Adrenal gland (tissue), 12 donors: ENCODE measurements around the gene IPCEF1. TPM values are rescaled to one million over a fixed set of nuclear protein-coding genes. Genes with fewer than 3 reads are reported as not detected.
A peak's percentile ranks its signal among the peaks of the same experiment; 100 is the strongest.

Experiments
- DNase-seq, 7 donors: peaks; one replicate each; pipeline ENCODE4 v3.0.0-alpha.2; 2019 to 2020
- H3K27ac ChIP-seq, 5 donors: fragments of 200-600 bp; sonication (generic) in 4 of 5; 1 replicate in 3 of 5; 2 replicates in 2 of 5; pipeline versions ENCODE4 v1.5.1 to v1.8.0; 2016 to 2020; ENCODE audit warnings: mild to moderate bottlenecking in 1 of 5
- H3K27me3 ChIP-seq: fragments of 200-600 bp; 2 replicates; pipeline ENCODE4 v1.8.0; 2021
- H3K36me3 ChIP-seq, 2 donors: fragments of 200-600 bp; replicated peaks in 1 of 2; 1 replicate in 1 of 2; 2 replicates in 1 of 2; pipeline versions ENCODE4 v1.5.1 to v1.8.0; 2018 to 2022
- H3K4me1 ChIP-seq, 2 donors: fragments of 200-600 bp; replicated peaks in 1 of 2; 1 replicate in 1 of 2; 2 replicates in 1 of 2; pipeline versions ENCODE4 v1.5.1 to v1.8.0; 2018 to 2021
- H3K4me3 ChIP-seq, 4 donors: fragments of 200-600 bp; sonication (generic) in 3 of 4; one replicate each; pipeline ENCODE4 v1.5.1; 2016 to 2018
- H3K9me3 ChIP-seq, 3 donors: fragments of 200-600 bp; sonication (generic) in 1 of 3; replicated peaks in 1 of 3; 1 replicate in 2 of 3; 2 replicates in 1 of 3; pipeline versions ENCODE4 v1.5.1 to v1.8.0; 2016 to 2021
- CTCF ChIP-seq, 6 experiments: fragments of 450-650 bp in 4 of 6; fragments of 200-600 bp in 2 of 6; sonication (generic) in 1 of 6; IDR thresholded peaks; 1 replicate in 5 of 6; 2 replicates in 1 of 6; pipeline versions ENCODE4 v1.5.1 to v1.8.0; 2016 to 2021; ENCODE audit warnings: antibody characterized with exemption in 6 of 6, mild to moderate bottlenecking in 2 of 6, moderate library complexity in 1 of 6
- POLR2A ChIP-seq, 2 donors: fragments of 450-650 bp; IDR thresholded peaks; one replicate each; pipeline ENCODE4 v1.6.1; 2017; ENCODE audit warnings: antibody characterized with exemption in 2 of 2, mild to moderate bottlenecking in 2 of 2, moderate library complexity in 1 of 2
- WGBS, 4 donors: extraction: QIAGEN DNeasy Blood & Tissue Kit in 2 of 4; methylation state at CpG; one replicate each; pipeline versions ENCODE4 v1.1.5 to v1.1.7; 2013 to 2017; 5-methylcytosine and 5-hydroxymethylcytosine counted together
- intact Hi-C, 2 donors: fragments of 100-400 bp; cut with DNase I; formaldehyde crosslinking; loops; one replicate each; pipeline versions ENCODE4 v1.14.1 to v1.15.0; 2022 to 2023
- polyA plus RNA-seq, 3 donors: library from polyadenylated mRNA; stranded (reverse); fragments of 200-250 nt in 2 of 3; fragments of 350-450 nt in 1 of 3; fragmentation: Illumina TruSeq in 1 of 3; extraction: RNeasy Lipid Tissue Mini Kit (QIAGEN cat#74804) in 1 of 3; gene quantifications; one replicate each; pipeline ENCODE4 v1.2.3, GENCODE V29; 2013 to 2014
- total RNA-seq, 9 donors: library from RNA; depleted of rRNA in 4 of 9; stranded (reverse); fragments of >200 nt in 4 of 9; fragments of 120-200 nt in 1 of 9; fragmentation: NEBNext Ultra II Directional in 1 of 9; extraction: Animal tissue kit (Norgen Biotek cat#: 25700) in 1 of 9; gene quantifications; one replicate each; pipeline versions ENCODE4 v1.1.0 to v1.2.4, GENCODE V29; 2013 to 2023
- donor health status: healthy with polysubstance abuse.
- donor health status: Bipolar disorder and iron deficiency.
- donor health status: DM: yes; HTN: yes; CAD: no.
- donor health status: DM: no; HTN: no; CAD: no.
- donor health status: DM: no; HTN: no; CAD: no.
- donor health status: DM: yes; HTN: yes; CAD: no.

IPCEF1 gene
- total and polyA plus RNA-seq, 12 donors = 0.07 to 1.2 (median 0.72) TPM; not detected in 1

- Histone ChIP-seq H3K4me3 (no peak overlapping the region), H3K27ac (no peak overlapping the region), H3K27me3 (no peaks in the 10 kb centered on the region), H3K9me3 (no peaks in the 10 kb centered on the region), H3K4me1 (no peaks in the 10 kb centered on the region), H3K36me3 (no peaks in the 10 kb centered on the region)
- DNase-seq = no peak
- 80 to 93% (median 86%) methylated on average over 4 of the region's 4 CpGs for WGBS, 4 donors
- no peak for TF ChIP-seq POLR2A (IDR thresholded peaks at IDR 0.05)
- no peak for TF ChIP-seq CTCF (IDR thresholded peaks at IDR 0.05)
- intact Hi-C loops = no loop called here
These were observed 21.1 kb upstream of the IPCEF1 start for GRCh38 chr6:154377726-154378125.

GRCh38 chr6:154373971-154374370, 17.4 kb upstream of the IPCEF1 start:
- 73 to 83% (median 79%) methylated on average over 2 of the region's 2 CpGs for WGBS, 4 donors
- no peak for DNase-seq
- Histone ChIP-seq H3K27ac (no peak overlapping the region), H3K27me3 (no peaks in the 10 kb centered on the region), H3K36me3 (no peaks in the 10 kb centered on the region), H3K4me3 (no peak overlapping the region), H3K9me3 (no peaks in the 10 kb centered on the region), H3K4me1 (peaks cover 0 to 9% of the 10 kb centered on the region in 2 donors)
- intact Hi-C loops = loop anchor here in 1 of 2 donors (5.0 kb wide), 1 partner anchor 222 kb away; no protein-coding TSS in a partner anchor
- no peak for TF ChIP-seq CTCF (IDR thresholded peaks at IDR 0.05)
- TF ChIP-seq POLR2A (IDR thresholded peaks at IDR 0.05) = no peak

- WGBS, 4 donors = 88 to 94% (median 90%) methylated on average over 4 of the region's 4 CpGs
- Histone ChIP-seq H3K9me3 (no peaks in the 10 kb centered on the region), H3K27me3 (no peaks in the 10 kb centered on the region), H3K36me3 (no peaks in the 10 kb centered on the region), H3K4me1 (peaks cover 0 to 9% of the 10 kb centered on the region in 2 donors), H3K4me3 (no peak overlapping the region), H3K27ac (no peak overlapping the region)
- intact Hi-C loops = loop anchor here in 1 of 2 donors (5.0 kb wide), 1 partner anchor 219 kb away; no protein-coding TSS in a partner anchor
- TF ChIP-seq POLR2A (IDR thresholded peaks at IDR 0.05) (no peak), CTCF (IDR thresholded peaks at IDR 0.05) (no peak)
- DNase-seq = no peak
These were observed 14.7 kb upstream of the IPCEF1 start for GRCh38 chr6:154371281-154371680.

DNA sequence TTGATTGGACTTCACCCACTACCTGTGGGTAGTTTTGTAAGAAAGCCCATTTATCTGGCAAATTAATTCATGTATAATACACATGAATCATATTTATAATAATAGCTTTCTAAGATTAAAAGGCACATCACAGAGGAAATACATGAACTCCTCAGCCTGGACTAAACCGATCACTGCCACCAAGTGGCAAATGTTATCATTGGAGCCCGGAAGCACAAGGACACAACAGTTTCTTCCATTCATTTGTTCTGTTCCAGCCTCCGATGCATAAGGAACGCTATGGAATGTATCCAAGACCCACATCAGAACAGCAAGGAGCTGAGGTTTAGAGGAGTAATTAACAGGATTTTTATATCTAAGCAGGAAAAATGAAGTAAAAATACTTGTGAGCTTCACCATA, 13.9 kb upstream of the IPCEF1 start:
- Histone ChIP-seq H3K36me3 (no peaks in the 10 kb centered on the region), H3K27me3 (no peaks in the 10 kb centered on the region), H3K4me3 (no peak overlapping the region), H3K27ac (no peak overlapping the region), H3K9me3 (no peaks in the 10 kb centered on the region), H3K4me1 (peaks cover 0 to 9% of the 10 kb centered on the region in 2 donors)
- peak; percentile 25 to 63 (median 36) for DNase-seq
- WGBS, 4 donors = 2 to 11% (median 5%) methylated on average over 4 of the region's 4 CpGs
- intact Hi-C loops = loop anchor here in 1 of 2 donors (5.0 kb wide), 1 partner anchor 218 kb away; no protein-coding TSS in a partner anchor
- TF ChIP-seq POLR2A (IDR thresholded peaks at IDR 0.05) = no peak
- peak; percentile 19 to 52 (median 45) for TF ChIP-seq CTCF (IDR thresholded peaks at IDR 0.05)
